ENCODE results near the gene SHISAL2A. TPM values are rescaled to one million over a fixed set of nuclear protein-coding genes. Genes with fewer than 3 reads are reported as not detected.
A peak's percentile ranks its signal among the peaks of the same experiment; 100 is the strongest.

The SHISAL2A gene
- polyA plus RNA-seq, 1 donor from 2014 or later, result not detected

DNA sequence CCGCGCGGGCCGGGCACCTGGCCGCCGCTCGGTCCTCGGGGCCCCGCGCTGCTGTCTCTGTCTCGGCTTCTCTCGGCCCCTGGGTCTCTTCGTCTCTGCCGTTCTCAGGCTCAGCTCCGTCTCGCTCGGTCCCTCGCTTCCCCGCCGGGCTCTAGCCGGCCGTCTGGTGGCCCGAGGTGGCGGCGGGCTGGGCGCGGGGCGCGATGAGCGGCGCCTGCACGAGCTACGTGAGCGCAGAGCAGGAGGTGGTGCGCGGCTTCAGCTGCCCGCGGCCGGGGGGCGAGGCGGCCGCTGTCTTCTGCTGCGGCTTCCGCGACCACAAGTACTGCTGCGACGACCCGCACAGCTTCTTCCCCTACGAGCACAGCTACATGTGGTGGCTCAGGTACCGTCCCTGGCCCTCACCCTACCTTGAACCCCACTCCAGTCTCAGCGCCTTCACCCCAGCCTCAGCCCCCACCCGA, 355 bp downstream of the SHISAL2A start:
- H4K20me1 ChIP-seq (ENCODE audit: insufficient read depth), result no peaks in the 10 kb centered on the region

DNA sequence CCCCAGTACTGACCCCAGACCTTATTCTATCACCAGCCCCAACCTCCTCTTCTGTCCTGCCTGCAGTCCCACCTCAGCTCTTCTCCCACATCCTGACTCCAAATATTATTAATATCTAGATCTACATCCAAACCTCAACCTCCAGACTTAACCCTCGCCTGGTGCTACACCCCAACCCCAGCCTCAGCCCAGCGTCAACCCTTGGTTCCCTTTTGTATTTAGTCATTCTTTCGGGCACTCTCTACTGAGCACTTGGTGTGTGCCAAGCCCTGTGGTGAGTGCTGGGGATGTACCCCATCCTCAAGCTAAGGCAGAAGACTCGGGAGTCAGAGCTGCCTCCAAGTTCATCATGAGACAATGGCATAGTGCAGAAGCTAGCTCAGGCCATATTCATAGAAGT, 1.1 kb downstream of the SHISAL2A start:
- H3K4me2 ChIP-seq (ENCODE audit: low read length), result no peak overlapping the region
- no peaks in the 10 kb centered on the region for H3K36me3 ChIP-seq (ENCODE audit: insufficient read depth, low read length)
- peaks cover 24% of the 10 kb centered on the region for H3K27me3 ChIP-seq (ENCODE audit: insufficient read depth, low read depth, low read length)
- H2AFZ ChIP-seq (ENCODE audit: low read depth, low read length), result no peak overlapping the region
- no peak for TF ChIP-seq SMC3 (conservative IDR thresholded peaks at IDR 0.05; ENCODE audit: poor library complexity)
- no peak for TF ChIP-seq TAF1 (IDR thresholded peaks at IDR 0.05; ENCODE audit: low read depth)
- no peak for TF ChIP-seq EZH2 (IDR thresholded peaks at IDR 0.05; ENCODE audit: borderline replicate concordance, insufficient read depth, low read length, poor library complexity, severe bottlenecking)
- no peak for TF ChIP-seq POLR2AphosphoS5 (IDR thresholded peaks at IDR 0.05)
- TF ChIP-seq, protein P1, sequence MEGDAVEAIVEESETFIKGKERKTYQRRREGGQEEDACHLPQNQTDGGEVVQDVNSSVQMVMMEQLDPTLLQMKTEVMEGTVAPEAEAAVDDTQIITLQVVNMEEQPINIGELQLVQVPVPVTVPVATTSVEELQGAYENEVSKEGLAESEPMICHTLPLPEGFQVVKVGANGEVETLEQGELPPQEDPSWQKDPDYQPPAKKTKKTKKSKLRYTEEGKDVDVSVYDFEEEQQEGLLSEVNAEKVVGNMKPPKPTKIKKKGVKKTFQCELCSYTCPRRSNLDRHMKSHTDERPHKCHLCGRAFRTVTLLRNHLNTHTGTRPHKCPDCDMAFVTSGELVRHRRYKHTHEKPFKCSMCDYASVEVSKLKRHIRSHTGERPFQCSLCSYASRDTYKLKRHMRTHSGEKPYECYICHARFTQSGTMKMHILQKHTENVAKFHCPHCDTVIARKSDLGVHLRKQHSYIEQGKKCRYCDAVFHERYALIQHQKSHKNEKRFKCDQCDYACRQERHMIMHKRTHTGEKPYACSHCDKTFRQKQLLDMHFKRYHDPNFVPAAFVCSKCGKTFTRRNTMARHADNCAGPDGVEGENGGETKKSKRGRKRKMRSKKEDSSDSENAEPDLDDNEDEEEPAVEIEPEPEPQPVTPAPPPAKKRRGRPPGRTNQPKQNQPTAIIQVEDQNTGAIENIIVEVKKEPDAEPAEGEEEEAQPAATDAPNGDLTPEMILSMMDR (IDR thresholded peaks at IDR 0.05; ENCODE audit: poor library complexity, severe bottlenecking), result no peak
- no peak for TF ChIP-seq EP300 (conservative IDR thresholded peaks at IDR 0.05; ENCODE audit: poor library complexity, severe bottlenecking)
- H3K4me3 ChIP-seq (ENCODE audit: low read length), result no peak overlapping the region
- H3K9me3 ChIP-seq (ENCODE audit: low read length), result no peaks in the 10 kb centered on the region
- H3K27ac ChIP-seq (ENCODE audit: low read length), result no peak overlapping the region
- H3K9ac ChIP-seq (ENCODE audit: low read length), result no peak overlapping the region
- no peaks in the 10 kb centered on the region for H3K9me2 ChIP-seq (ENCODE audit: insufficient read depth, low read length)
- H3K79me2 ChIP-seq (replicated peaks; ENCODE audit: insufficient read depth, low read length), result no peaks in the 10 kb centered on the region
- H3F3A ChIP-seq (ENCODE audit: insufficient read depth, low read length, poor library complexity, severe bottlenecking), result no peaks in the 10 kb centered on the region
- no peaks in the 10 kb centered on the region for H4K20me1 ChIP-seq (ENCODE audit: insufficient read depth)

More for the DNA sequence above, 355 bp downstream of the SHISAL2A start:
- peaks cover 24% of the 10 kb centered on the region for H3K27me3 ChIP-seq (ENCODE audit: insufficient read depth, low read depth, low read length)
- H3F3A ChIP-seq (ENCODE audit: insufficient read depth, low read length, poor library complexity, severe bottlenecking), result no peaks in the 10 kb centered on the region
- H3K36me3 ChIP-seq (ENCODE audit: insufficient read depth, low read length), result no peaks in the 10 kb centered on the region
- peak overlapping the region; percentile 56 for H3K4me3 ChIP-seq (ENCODE audit: low read length)
- no peak overlapping the region for H3K4me2 ChIP-seq (ENCODE audit: low read length)
- no peak for TF ChIP-seq EP300 (conservative IDR thresholded peaks at IDR 0.05; ENCODE audit: poor library complexity, severe bottlenecking)
- TF ChIP-seq EZH2 (IDR thresholded peaks at IDR 0.05; ENCODE audit: borderline replicate concordance, insufficient read depth, low read length, poor library complexity, severe bottlenecking), result no peak
- TF ChIP-seq, protein P2, sequence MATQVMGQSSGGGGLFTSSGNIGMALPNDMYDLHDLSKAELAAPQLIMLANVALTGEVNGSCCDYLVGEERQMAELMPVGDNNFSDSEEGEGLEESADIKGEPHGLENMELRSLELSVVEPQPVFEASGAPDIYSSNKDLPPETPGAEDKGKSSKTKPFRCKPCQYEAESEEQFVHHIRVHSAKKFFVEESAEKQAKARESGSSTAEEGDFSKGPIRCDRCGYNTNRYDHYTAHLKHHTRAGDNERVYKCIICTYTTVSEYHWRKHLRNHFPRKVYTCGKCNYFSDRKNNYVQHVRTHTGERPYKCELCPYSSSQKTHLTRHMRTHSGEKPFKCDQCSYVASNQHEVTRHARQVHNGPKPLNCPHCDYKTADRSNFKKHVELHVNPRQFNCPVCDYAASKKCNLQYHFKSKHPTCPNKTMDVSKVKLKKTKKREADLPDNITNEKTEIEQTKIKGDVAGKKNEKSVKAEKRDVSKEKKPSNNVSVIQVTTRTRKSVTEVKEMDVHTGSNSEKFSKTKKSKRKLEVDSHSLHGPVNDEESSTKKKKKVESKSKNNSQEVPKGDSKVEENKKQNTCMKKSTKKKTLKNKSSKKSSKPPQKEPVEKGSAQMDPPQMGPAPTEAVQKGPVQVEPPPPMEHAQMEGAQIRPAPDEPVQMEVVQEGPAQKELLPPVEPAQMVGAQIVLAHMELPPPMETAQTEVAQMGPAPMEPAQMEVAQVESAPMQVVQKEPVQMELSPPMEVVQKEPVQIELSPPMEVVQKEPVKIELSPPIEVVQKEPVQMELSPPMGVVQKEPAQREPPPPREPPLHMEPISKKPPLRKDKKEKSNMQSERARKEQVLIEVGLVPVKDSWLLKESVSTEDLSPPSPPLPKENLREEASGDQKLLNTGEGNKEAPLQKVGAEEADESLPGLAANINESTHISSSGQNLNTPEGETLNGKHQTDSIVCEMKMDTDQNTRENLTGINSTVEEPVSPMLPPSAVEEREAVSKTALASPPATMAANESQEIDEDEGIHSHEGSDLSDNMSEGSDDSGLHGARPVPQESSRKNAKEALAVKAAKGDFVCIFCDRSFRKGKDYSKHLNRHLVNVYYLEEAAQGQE (IDR thresholded peaks at IDR 0.05; ENCODE audit: borderline replicate concordance), result no peak
- no peak for TF ChIP-seq SMC3 (conservative IDR thresholded peaks at IDR 0.05; ENCODE audit: poor library complexity)
- no peak for TF ChIP-seq TAF1 (IDR thresholded peaks at IDR 0.05; ENCODE audit: low read depth)
- TF ChIP-seq POLR2AphosphoS5 (IDR thresholded peaks at IDR 0.05), result no peak
- TF ChIP-seq MXI1 (conservative IDR thresholded peaks at IDR 0.05; ENCODE audit: poor library complexity, severe bottlenecking), result no peak
- no peak for TF ChIP-seq RAD21 (conservative IDR thresholded peaks at IDR 0.05)
- TF ChIP-seq, protein P1 (IDR thresholded peaks at IDR 0.05; ENCODE audit: poor library complexity, severe bottlenecking), result no peak
- H3K79me2 ChIP-seq (replicated peaks; ENCODE audit: insufficient read depth, low read length), result no peaks in the 10 kb centered on the region
- no peak overlapping the region for H2AFZ ChIP-seq (ENCODE audit: low read depth, low read length)
- H3K9ac ChIP-seq (ENCODE audit: low read length), result peak overlapping the region; percentile 23
- H3K27ac ChIP-seq (ENCODE audit: low read length), result no peak overlapping the region
- H3K9me3 ChIP-seq (ENCODE audit: low read length), result no peaks in the 10 kb centered on the region
- H3K9me2 ChIP-seq (ENCODE audit: insufficient read depth, low read length), result no peaks in the 10 kb centered on the region
